Measurements from ENCODE around the gene NCBP2.

NCBP2 gene

GRCh38 chr3:196941729-196942225 lies 551 bp downstream of the NCBP2 start:
- ATAC-seq, result peak; percentile 54

GRCh38 chr3:196938576-196938975 lies 3.8 kb downstream of the NCBP2 start:
- DNase-seq (no peak), ATAC-seq (no peak)

More at GRCh38 chr3:196941729-196942225, 551 bp downstream of the NCBP2 start:
- peak; percentile 73 for DNase-seq

GRCh38 chr3:196938124-196938523 lies 4.2 kb downstream of the NCBP2 start:
- DNase-seq, result no peak
- no peak for ATAC-seq

- DNase-seq (no peak), ATAC-seq (no peak)
Measured at GRCh38 chr3:196936288-196936687, 6.0 kb downstream of the NCBP2 start.

GRCh38 chr3:196932600-196932999 lies 9.7 kb downstream of the NCBP2 start:
- no peak for DNase-seq
- no peak for ATAC-seq

- ATAC-seq (no peak), DNase-seq (no peak)
Measured at GRCh38 chr3:196931828-196932587, 10.3 kb downstream of the NCBP2 start.

GRCh38 chr3:196931157-196931556 lies 11.2 kb downstream of the NCBP2 start:
- ATAC-seq (no peak), DNase-seq (no peak)

GRCh38 chr3:196927571-196928453 lies 14.5 kb downstream of the NCBP2 start:
- no peak for ATAC-seq
- DNase-seq, result no peak

- DNase-seq (no peak), ATAC-seq (no peak)
Measured at GRCh38 chr3:196920733-196921132, 21.6 kb downstream of the NCBP2 start.

GRCh38 chr3:196918968-196919367 lies 23.4 kb downstream of the NCBP2 start:
- DNase-seq (no peak), ATAC-seq (no peak)

- no peak for DNase-seq
- ATAC-seq, result no peak
Measured at GRCh38 chr3:196916995-196917394, 25.3 kb downstream of the NCBP2 start.

- no peak for ATAC-seq
- no peak for DNase-seq
Measured at GRCh38 chr3:196916221-196916620, 26.1 kb downstream of the NCBP2 start.

GRCh38 chr3:196915375-196915774 lies 27.0 kb downstream of the NCBP2 start:
- ATAC-seq, result no peak
- DNase-seq, result no peak

GRCh38 chr3:196914866-196915265 lies 27.5 kb downstream of the NCBP2 start:
- DNase-seq (no peak), ATAC-seq (no peak)

GRCh38 chr3:196903740-196904139 lies 38.6 kb downstream of the NCBP2 start:
- no peak for DNase-seq
- no peak for ATAC-seq

GRCh38 chr3:196902296-196902695 lies 40.0 kb downstream of the NCBP2 start:
- ATAC-seq (no peak), DNase-seq (no peak)

GRCh38 chr3:196901768-196902167 lies 40.6 kb downstream of the NCBP2 start:
- no peak for ATAC-seq
- DNase-seq, result no peak

GRCh38 chr3:196896229-196896628 lies 46.1 kb downstream of the NCBP2 start:
- DNase-seq (no peak), ATAC-seq (no peak)

- no peak for DNase-seq
Measured at GRCh38 chr3:196894557-196895295, 47.6 kb downstream of the NCBP2 start.

GRCh38 chr3:196889844-196890708 lies 52.3 kb downstream of the NCBP2 start:
- ATAC-seq (no peak), DNase-seq (no peak)

More at GRCh38 chr3:196894557-196895295, 47.6 kb downstream of the NCBP2 start:
- no peak for ATAC-seq

GRCh38 chr3:196886144-196886543 lies 56.2 kb downstream of the NCBP2 start:
- peak; percentile 61 for ATAC-seq

More at GRCh38 chr3:196886144-196886543, 56.2 kb downstream of the NCBP2 start:
- DNase-seq, result no peak

Measured in stimulated activated naive CD8-positive, alpha-beta T cell treated with anti-CD3 and anti-CD28 coated beads, Interleukin-15, Interleukin-2, amounts not matched to agents 100 U/mL and 50 U/mL, for 24 hours (primary cell).